HepG2 (cell line): ENCODE data around the gene SPDL1.

Source experiments
- GABPA ChIP-seq, 2 experiments: IDR thresholded peaks; 2 replicates each; pipeline ENCODE4 v1.6.1; 2011 to 2016; ENCODE audit warnings: low read depth in 2 of 2, low read length in 1 of 2, missing biosample characterization in 1 of 2, missing genetic modification characterization in 1 of 2
- JUNB ChIP-seq: sonication (generic); formaldehyde crosslinking; IDR thresholded peaks from 2 replicates; pipeline ENCODE4 v1.8.0; 2022; ENCODE audit warnings: missing genetic modification reagents, mild to moderate bottlenecking, borderline replicate concordance
- JUND ChIP-seq: sonication (generic); formaldehyde crosslinking; IDR thresholded peaks from 2 replicates; pipeline ENCODE4 v1.8.0; 2022; ENCODE audit warnings: mild to moderate bottlenecking, missing genetic modification reagents
- KDM1A ChIP-seq: IDR thresholded peaks from 2 replicates; pipeline ENCODE4 v1.6.1; 2016; ENCODE audit warnings: missing compliant biosample characterization
- SMAD3 ChIP-seq: sonication (generic); formaldehyde crosslinking; IDR thresholded peaks from 2 replicates; pipeline ENCODE4 v1.4.0; 2020; ENCODE audit warnings: missing genetic modification reagents
- SRF ChIP-seq: IDR thresholded peaks from 2 replicates; pipeline ENCODE4 v1.6.1; 2011; ENCODE audit warnings: mild to moderate bottlenecking, low read depth, low read length, moderate library complexity
- TF ChIP-seq, protein P1 (sequence below): sonication (generic); formaldehyde crosslinking; IDR thresholded peaks from 2 replicates; pipeline ENCODE4 v1.8.0; 2022; ENCODE audit warnings: mild to moderate bottlenecking, missing genetic modification reagents
- TF ChIP-seq, protein P2 (sequence below): IDR thresholded peaks from 2 replicates; pipeline ENCODE4 v1.6.1; 2012; ENCODE audit warnings: inconsistent platforms

DNA sequence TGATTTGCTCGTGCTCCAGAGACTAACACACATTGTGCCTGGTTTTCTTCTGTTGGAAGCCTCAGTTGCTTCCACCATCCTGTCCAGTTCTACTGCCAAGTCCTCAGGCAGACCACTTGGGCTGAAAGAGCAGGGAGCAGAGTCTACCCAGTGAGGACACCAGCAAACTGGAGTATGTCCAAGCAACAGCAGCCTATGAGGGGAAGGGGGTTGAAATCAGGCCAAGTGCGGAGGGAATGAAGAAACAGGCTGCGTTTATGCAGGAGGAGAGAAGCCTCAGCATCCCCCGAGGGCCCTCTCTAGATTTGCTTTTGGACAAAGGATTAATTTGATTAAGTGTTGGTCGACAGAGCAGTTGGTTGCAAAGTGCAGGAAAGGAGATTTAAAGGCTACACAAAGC, 68.0 kb downstream of the SPDL1 start:
- TF ChIP-seq KDM1A (CRISPR knock-in tag) (no peak), SRF (no peak), JUNB (CRISPR knock-in tag) (no peak), GABPA (IDR thresholded peaks at IDR 0.05; ENCODE audit: low read depth, low read length) (no peak), GABPA (CRISPR knock-in tag; IDR thresholded peaks at IDR 0.05; ENCODE audit: low read depth) (no peak), JUND (CRISPR knock-in tag) (no peak), SMAD3 (CRISPR knock-in tag) (no peak)
- TF ChIP-seq, protein P1, sequence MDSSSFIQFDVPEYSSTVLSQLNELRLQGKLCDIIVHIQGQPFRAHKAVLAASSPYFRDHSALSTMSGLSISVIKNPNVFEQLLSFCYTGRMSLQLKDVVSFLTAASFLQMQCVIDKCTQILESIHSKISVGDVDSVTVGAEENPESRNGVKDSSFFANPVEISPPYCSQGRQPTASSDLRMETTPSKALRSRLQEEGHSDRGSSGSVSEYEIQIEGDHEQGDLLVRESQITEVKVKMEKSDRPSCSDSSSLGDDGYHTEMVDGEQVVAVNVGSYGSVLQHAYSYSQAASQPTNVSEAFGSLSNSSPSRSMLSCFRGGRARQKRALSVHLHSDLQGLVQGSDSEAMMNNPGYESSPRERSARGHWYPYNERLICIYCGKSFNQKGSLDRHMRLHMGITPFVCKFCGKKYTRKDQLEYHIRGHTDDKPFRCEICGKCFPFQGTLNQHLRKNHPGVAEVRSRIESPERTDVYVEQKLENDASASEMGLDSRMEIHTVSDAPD (CRISPR knock-in tag): no peak
- TF ChIP-seq, protein P2, sequence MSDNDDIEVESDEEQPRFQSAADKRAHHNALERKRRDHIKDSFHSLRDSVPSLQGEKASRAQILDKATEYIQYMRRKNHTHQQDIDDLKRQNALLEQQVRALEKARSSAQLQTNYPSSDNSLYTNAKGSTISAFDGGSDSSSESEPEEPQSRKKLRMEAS: no peak
